ENCODE data around the gene GPC4. TPM values are rescaled to one million over a fixed set of nuclear protein-coding genes. Genes with fewer than 3 reads are reported as not detected.

The GPC4 gene
- total and polyA plus RNA-seq, 9 of the 15 experiments (the other 6 are each of a cell fraction or from before 2014, with no cell fraction given) = 0.11 TPM; not detected in 8

DNA sequence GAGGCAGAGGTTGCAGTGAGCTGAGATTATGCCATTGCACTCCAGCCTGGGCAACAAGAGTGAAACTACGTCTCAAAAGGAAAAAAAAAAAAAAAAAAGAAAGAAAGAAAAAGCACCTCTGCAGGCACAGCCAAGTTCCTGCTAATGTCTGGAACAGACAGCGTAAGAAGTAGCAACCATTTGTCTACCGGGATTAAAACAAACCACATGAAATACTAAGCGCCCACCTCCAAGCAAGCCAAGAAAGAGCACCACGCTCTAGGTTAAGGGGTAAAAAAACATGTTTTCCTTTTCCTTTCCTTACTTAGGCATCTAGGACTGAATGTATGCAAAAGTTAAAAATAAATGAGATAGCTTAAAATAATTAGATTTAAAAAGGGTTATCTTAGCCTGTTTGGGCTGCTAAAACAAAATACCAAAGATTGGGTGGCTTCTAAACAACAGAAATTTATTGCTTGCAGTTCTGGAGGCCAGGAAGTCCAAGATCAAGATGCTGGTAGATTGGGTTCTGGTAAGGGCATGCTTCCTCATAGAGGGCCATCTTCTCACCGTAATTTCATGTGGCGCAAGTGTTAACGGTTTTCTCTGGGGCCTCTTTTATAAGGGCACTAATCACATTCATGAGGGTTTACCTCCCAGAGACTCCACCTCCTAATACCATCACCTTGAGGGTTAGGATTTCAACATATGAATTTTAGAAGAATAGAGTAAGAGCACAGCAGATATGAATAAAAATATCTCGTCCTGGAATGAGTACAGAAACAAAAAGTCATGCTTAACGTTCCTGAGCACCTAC is 12.3 kb downstream of the GPC4 start:
- POLR2A ChIA-PET = no interaction called here

More for the DNA sequence above, 12.3 kb downstream of the GPC4 start:
- Histone ChIP-seq H3K79me2 (ENCODE audit: control insufficient read depth, insufficient read depth, low read length) (no peaks in the 10 kb centered on the region), H3K9me1 (ENCODE audit: control insufficient read depth, insufficient read depth, low read length) (no peaks in the 10 kb centered on the region), H3K9me3 (replicated peaks; ENCODE audit: control insufficient read depth, insufficient read depth, low read depth, low read length) (no peaks in the 10 kb centered on the region), H3K27ac (ENCODE audit: extremely low read depth, low read depth, low read length) (no peak overlapping the region), H3K9ac (ENCODE audit: insufficient read depth in 1 of 2, low read depth in 2 of 2, low read length in 2 of 2) (no peak overlapping the region), H3K4me2 (ENCODE audit: insufficient read depth, low read length) (no peak overlapping the region), H2AFZ (ENCODE audit: low read depth, low read length) (no peak overlapping the region), H3K27me3 (ENCODE audit: control insufficient read depth in 2 of 2, insufficient read depth in 2 of 2, low read length in 2 of 2) (no peaks in the 10 kb centered on the region), H3K4me1 (replicated peaks in 1 of 2; ENCODE audit: control insufficient read depth in 2 of 2, insufficient read depth in 2 of 2, low read length in 2 of 2) (no peaks in the 10 kb centered on the region), H4K20me1 (replicated peaks; ENCODE audit: control insufficient read depth, insufficient read depth, low read length) (no peaks in the 10 kb centered on the region), H3K36me3 (ENCODE audit: control insufficient read depth, insufficient read depth, low read length) (no peaks in the 10 kb centered on the region), H3K4me3 (no peak overlapping the region)
- CTCF ChIA-PET (ENCODE audit: low intra/inter-chr PET ratio) = no interaction called here
- WGBS (ENCODE audit: insufficient coverage, low coverage, missing lambda C conversion rate) = 14% methylated on average over 8 of the region's 10 CpGs
- in situ Hi-C loops (cut with MboI) = no loop called here
- no peak for FAIRE-seq
- no peak for TF ChIP-seq ZNF561 (CRISPR knock-in tag; conservative IDR thresholded peaks at IDR 0.05)
- TF ChIP-seq NR4A1 (CRISPR knock-in tag; IDR thresholded peaks at IDR 0.05) = no peak
- TF ChIP-seq NR4A1 (tag; IDR thresholded peaks at IDR 0.05) = no peak
- no peak for TF ChIP-seq TFAM (CRISPR knock-in tag; conservative IDR thresholded peaks at IDR 0.05)
- no peak for TF ChIP-seq ZNF384 (IDR thresholded peaks at IDR 0.05; ENCODE audit: low read depth, low read length)
- no peak for TF ChIP-seq ZNF507 (tag; conservative IDR thresholded peaks at IDR 0.05)
- no peak for TF ChIP-seq SMARCE1 (IDR thresholded peaks at IDR 0.05)
- TF ChIP-seq, protein P1, sequence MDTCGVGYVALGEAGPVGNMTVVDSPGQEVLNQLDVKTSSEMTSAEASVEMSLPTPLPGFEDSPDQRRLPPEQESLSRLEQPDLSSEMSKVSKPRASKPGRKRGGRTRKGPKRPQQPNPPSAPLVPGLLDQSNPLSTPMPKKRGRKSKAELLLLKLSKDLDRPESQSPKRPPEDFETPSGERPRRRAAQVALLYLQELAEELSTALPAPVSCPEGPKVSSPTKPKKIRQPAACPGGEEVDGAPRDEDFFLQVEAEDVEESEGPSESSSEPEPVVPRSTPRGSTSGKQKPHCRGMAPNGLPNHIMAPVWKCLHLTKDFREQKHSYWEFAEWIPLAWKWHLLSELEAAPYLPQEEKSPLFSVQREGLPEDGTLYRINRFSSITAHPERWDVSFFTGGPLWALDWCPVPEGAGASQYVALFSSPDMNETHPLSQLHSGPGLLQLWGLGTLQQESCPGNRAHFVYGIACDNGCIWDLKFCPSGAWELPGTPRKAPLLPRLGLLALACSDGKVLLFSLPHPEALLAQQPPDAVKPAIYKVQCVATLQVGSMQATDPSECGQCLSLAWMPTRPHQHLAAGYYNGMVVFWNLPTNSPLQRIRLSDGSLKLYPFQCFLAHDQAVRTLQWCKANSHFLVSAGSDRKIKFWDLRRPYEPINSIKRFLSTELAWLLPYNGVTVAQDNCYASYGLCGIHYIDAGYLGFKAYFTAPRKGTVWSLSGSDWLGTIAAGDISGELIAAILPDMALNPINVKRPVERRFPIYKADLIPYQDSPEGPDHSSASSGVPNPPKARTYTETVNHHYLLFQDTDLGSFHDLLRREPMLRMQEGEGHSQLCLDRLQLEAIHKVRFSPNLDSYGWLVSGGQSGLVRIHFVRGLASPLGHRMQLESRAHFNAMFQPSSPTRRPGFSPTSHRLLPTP (IDR thresholded peaks at IDR 0.05; ENCODE audit: borderline replicate concordance, extremely low read depth, insufficient read length) = no peak
- TF ChIP-seq, protein P2, sequence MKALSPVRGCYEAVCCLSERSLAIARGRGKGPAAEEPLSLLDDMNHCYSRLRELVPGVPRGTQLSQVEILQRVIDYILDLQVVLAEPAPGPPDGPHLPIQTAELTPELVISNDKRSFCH (CRISPR knock-in tag; IDR thresholded peaks at IDR 0.05) = no peak
- TF ChIP-seq, protein P2 (tag; IDR thresholded peaks at IDR 0.05) = no peak
- TF ChIP-seq, protein P3, sequence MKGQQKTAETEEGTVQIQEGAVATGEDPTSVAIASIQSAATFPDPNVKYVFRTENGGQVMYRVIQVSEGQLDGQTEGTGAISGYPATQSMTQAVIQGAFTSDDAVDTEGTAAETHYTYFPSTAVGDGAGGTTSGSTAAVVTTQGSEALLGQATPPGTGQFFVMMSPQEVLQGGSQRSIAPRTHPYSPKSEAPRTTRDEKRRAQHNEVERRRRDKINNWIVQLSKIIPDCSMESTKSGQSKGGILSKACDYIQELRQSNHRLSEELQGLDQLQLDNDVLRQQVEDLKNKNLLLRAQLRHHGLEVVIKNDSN (CRISPR knock-in tag; IDR thresholded peaks at IDR 0.05) = no peak
- TF ChIP-seq DIDO1 (tag; IDR thresholded peaks at IDR 0.05; ENCODE audit: low read depth) = no peak
- ATAC-seq = no peak
- BruUV-seq (replicated peaks) = no TSS peak
- DNase-seq (ENCODE audit: extremely low read depth in 1 of 4, low spot score in 3 of 4) = no peak
- intact Hi-C loops (cut with micrococcal nuclease) = no loop called here

Data from K562 (cell line).